GM23248 (cell line): ENCODE results near the gene TMEM204. TPM values are rescaled to one million over a fixed set of nuclear protein-coding genes. Genes with fewer than 3 reads are reported as not detected.

Source experiments
- DNase-seq: peaks from one replicate; pipeline ENCODE4 v3.0.0-alpha.2; 2015
- H2AFZ ChIP-seq: fragments of 200-600 bp; sonication (generic); 2 replicates; pipeline ENCODE4 v1.6.1; 2016; ENCODE audit warnings: antibody characterized with exemption
- H3F3A ChIP-seq: fragments of 200-600 bp; sonication (generic); 2 replicates; pipeline ENCODE4 v1.6.1; 2016; ENCODE audit warnings: mild to moderate bottlenecking, antibody characterized with exemption, mixed run types; ENCODE audit not compliant: insufficient read depth
- H3K27ac ChIP-seq: fragments of 200-600 bp; sonication (generic); 2 replicates; pipeline ENCODE4 v1.5.1; 2016; ENCODE audit warnings: mild to moderate bottlenecking
- H3K27me3 ChIP-seq: fragments of 200-600 bp; sonication (generic); replicated peaks from 2 replicates; pipeline ENCODE4 v1.6.1; 2016; ENCODE audit warnings: mild to moderate bottlenecking; ENCODE audit not compliant: insufficient read depth
- H3K36me3 ChIP-seq: fragments of 200-600 bp; sonication (generic); 2 replicates; pipeline ENCODE4 v1.6.1; 2016; ENCODE audit warnings: low read depth, mild to moderate bottlenecking
- H3K4me1 ChIP-seq: fragments of 200-600 bp; sonication (generic); 2 replicates; pipeline ENCODE4 v1.6.1; 2016; ENCODE audit warnings: mild to moderate bottlenecking; ENCODE audit not compliant: insufficient read depth
- H3K4me2 ChIP-seq: fragments of 200-600 bp; sonication (generic); one replicate; pipeline ENCODE4 v1.6.1; 2016; ENCODE audit warnings: mild to moderate bottlenecking; ENCODE audit not compliant: unreplicated experiment
- H3K4me3 ChIP-seq: fragments of 200-600 bp; sonication (generic); 2 replicates; pipeline ENCODE4 v1.5.1; 2016; ENCODE audit warnings: mild to moderate bottlenecking
- H3K79me2 ChIP-seq: fragments of 200-600 bp; sonication (generic); 2 replicates; pipeline ENCODE4 v1.6.1; 2016; ENCODE audit warnings: mild to moderate bottlenecking; ENCODE audit not compliant: insufficient read depth
- H3K9ac ChIP-seq: fragments of 200-600 bp; sonication (generic); 2 replicates; pipeline ENCODE4 v1.6.1; 2016; ENCODE audit warnings: mild to moderate bottlenecking
- H3K9me2 ChIP-seq: fragments of 200-600 bp; sonication (generic); 2 replicates; pipeline ENCODE4 v1.6.1; 2016; ENCODE audit warnings: mixed run types, mild to moderate bottlenecking, moderate library complexity; ENCODE audit not compliant: insufficient read depth
- H3K9me3 ChIP-seq: fragments of 200-600 bp; sonication (generic); one replicate; pipeline ENCODE4 v1.6.1; 2017; ENCODE audit warnings: low read depth
- H4K20me1 ChIP-seq: fragments of 200-600 bp; sonication (generic); 2 replicates; pipeline ENCODE4 v1.6.0; 2016; ENCODE audit not compliant: insufficient read depth
- EZH2 ChIP-seq: fragments of 200-600 bp; sonication (generic); IDR thresholded peaks from 2 replicates; pipeline ENCODE4 v1.6.1; 2018; ENCODE audit warnings: antibody characterized with exemption, mild to moderate bottlenecking; ENCODE audit not compliant: insufficient read depth, poor library complexity, severe bottlenecking
- EZH2phosphoT487 ChIP-seq: fragments of 200-600 bp; sonication (generic); IDR thresholded peaks from 2 replicates; pipeline ENCODE4 v1.6.1; 2018; ENCODE audit warnings: antibody characterized with exemption, moderate library complexity, mild to moderate bottlenecking, low read depth; ENCODE audit not compliant: insufficient read depth
- WGBS, 2 experiments: methylation state at CpG; one replicate each; pipeline ENCODE4 v1.1.6; 2015 to 2017; ENCODE audit warnings: low lambda C conversion rate in 2 of 2, low coverage in 1 of 2; ENCODE audit errors: missing lambda C conversion rate in 2 of 2; 5-methylcytosine and 5-hydroxymethylcytosine counted together
- in situ Hi-C: fragments of 300-500 bp; cut with MboI; formaldehyde crosslinking; loops from 2 replicates; pipeline ENCODE4 v1.15.0; 2020
- polyA plus RNA-seq: library from polyadenylated mRNA; unstranded; fragments of >200 nt; fragmentation: Nextera tagmentation; extraction: Ambion mirVana; gene quantifications from 2 replicates; pipeline ENCODE4 v1.2.1, GENCODE V29; 2016
- total RNA-seq: library from RNA; depleted of rRNA; stranded (reverse); fragments of >200 nt; shearing (Covaris generic); gene quantifications from 2 replicates; pipeline ENCODE4 v1.2.3, GENCODE V29; 2014

The TMEM204 gene
- total and polyA plus RNA-seq, 2 experiments from 2014 or later: 26.0 to 40.0 TPM

GRCh38 chr16:1531638-1531910 is 1.9 kb upstream of the TMEM204 start:
- Histone ChIP-seq H3K36me3 (no peaks in the 10 kb centered on the region), H3K79me2 (peaks cover 28% of the 10 kb centered on the region), H3K9me3 (no peaks in the 10 kb centered on the region), H2AFZ (no peak overlapping the region), H3K4me2 (peak overlapping the region; percentile 52), H3K4me3 (no peak overlapping the region), H4K20me1 (no peaks in the 10 kb centered on the region), H3F3A (peaks cover 14% of the 10 kb centered on the region), H3K27me3 (no peaks in the 10 kb centered on the region), H3K9ac (peak overlapping the region; percentile 52; the same call in 1 of the 2 replicates), H3K4me1 (peaks cover 39% of the 10 kb centered on the region), H3K9me2 (no peaks in the 10 kb centered on the region), H3K27ac (peak overlapping the region; percentile 71; the same call in 1 of the 2 replicates)
- 58 to 62% methylated on average over 14 of the region's 14 CpGs for WGBS, 2 experiments
- peak; percentile 25 for DNase-seq
- TF ChIP-seq EZH2 (no peak), EZH2phosphoT487 (no peak)
- in situ Hi-C loops: no loop called here

DNA sequence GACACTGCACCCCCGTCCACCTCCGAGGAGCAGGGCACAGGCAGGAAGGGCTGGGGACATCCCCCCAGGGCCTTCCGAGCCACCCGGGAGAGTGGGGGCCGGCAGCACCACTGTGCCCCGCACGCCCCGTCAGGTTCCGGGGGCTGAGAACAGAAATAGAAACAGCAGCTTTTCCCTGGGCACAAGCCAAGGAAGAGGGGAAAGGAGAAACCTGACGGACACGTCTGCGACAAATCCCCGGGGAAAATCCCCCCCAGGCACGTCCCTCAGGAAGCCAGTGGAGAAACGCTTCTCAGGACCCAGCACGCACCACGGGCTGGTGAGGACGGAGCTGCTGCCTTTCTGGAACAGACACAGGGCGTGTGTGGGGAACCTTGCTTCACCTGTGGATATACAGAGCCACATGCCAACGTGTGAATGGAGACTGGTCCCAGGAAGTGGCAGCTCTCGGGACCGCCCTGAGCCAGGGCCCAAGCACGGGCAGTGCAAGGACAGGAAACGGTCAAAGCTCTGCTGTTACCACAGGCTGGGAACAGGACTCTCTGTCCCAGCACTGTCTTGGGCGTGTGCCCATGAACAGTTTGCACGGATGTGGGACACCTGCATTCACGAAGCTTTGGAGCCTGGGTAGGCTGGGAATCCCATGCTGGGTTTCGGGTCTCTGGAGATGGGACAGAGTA is 1.2 kb upstream of the TMEM204 start:
- peak overlapping the region; percentile 88; the same call in 1 of the 2 replicates for H3K9ac ChIP-seq
- no peaks in the 10 kb centered on the region for H3K36me3 ChIP-seq
- H3K4me3 ChIP-seq: no peak overlapping the region
- H3K4me1 ChIP-seq: peaks cover 39% of the 10 kb centered on the region
- H3F3A ChIP-seq: peaks cover 14% of the 10 kb centered on the region
- H3K9me3 ChIP-seq: no peaks in the 10 kb centered on the region
- no peak overlapping the region for H3K4me2 ChIP-seq
- in situ Hi-C loops: no loop called here
- no peaks in the 10 kb centered on the region; the same call in 1 of the 2 replicates for H4K20me1 ChIP-seq
- no peaks in the 10 kb centered on the region for H3K9me2 ChIP-seq
- no peak overlapping the region for H2AFZ ChIP-seq
- DNase-seq: peak; percentile 58
- peaks cover 34% of the 10 kb centered on the region for H3K79me2 ChIP-seq
- 41 to 46% methylated on average over 24 to 28 of the region's 28 CpGs for WGBS, 2 experiments
- TF ChIP-seq EZH2phosphoT487 (no peak), EZH2 (no peak)
- H3K27ac ChIP-seq: peak overlapping the region; percentile 78
- H3K27me3 ChIP-seq: no peaks in the 10 kb centered on the region

GRCh38 chr16:1532771-1533170 is 695 bp upstream of the TMEM204 start:
- H3K4me3 ChIP-seq: no peak overlapping the region
- in situ Hi-C loops: no loop called here

GRCh38 chr16:1534021-1535020 is 855 bp downstream of the TMEM204 start:
- TF ChIP-seq EZH2phosphoT487 (no peak), EZH2 (no peak)
- Histone ChIP-seq H3K4me2 (peak overlapping the region; percentile 91), H3K4me3 (peak overlapping the region; percentile 77), H3K9me3 (no peaks in the 10 kb centered on the region), H3K27me3 (no peaks in the 10 kb centered on the region), H3K4me1 (peaks cover 39% of the 10 kb centered on the region), H4K20me1 (no peaks in the 10 kb centered on the region; the same call in 1 of the 2 replicates), H3K27ac (peak overlapping the region; percentile 78), H2AFZ (peak overlapping the region; percentile 25; the same call in 1 of the 2 replicates), H3K79me2 (peaks cover 55% of the 10 kb centered on the region), H3K36me3 (no peaks in the 10 kb centered on the region), H3K9ac (peak overlapping the region; percentile 88), H3K9me2 (no peaks in the 10 kb centered on the region), H3F3A (peaks cover 14% of the 10 kb centered on the region)
- peak; percentile 74 for DNase-seq
- in situ Hi-C loops: no loop called here
- WGBS, 2 experiments: 3 to 4% methylated on average over 56 to 57 of the region's 57 CpGs

More at GRCh38 chr16:1532771-1533170, 695 bp upstream of the TMEM204 start:
- H3K27me3 ChIP-seq: no peaks in the 10 kb centered on the region
- H3K9me2 ChIP-seq: no peaks in the 10 kb centered on the region
- DNase-seq: peak; percentile 19
- H3F3A ChIP-seq: peaks cover 14% of the 10 kb centered on the region
- peak overlapping the region; percentile 25; the same call in 1 of the 2 replicates for H2AFZ ChIP-seq
- H3K4me1 ChIP-seq: peaks cover 39% of the 10 kb centered on the region
- WGBS, 2 experiments: 39 to 41% methylated on average over 10 of the region's 10 CpGs
- H3K79me2 ChIP-seq: peaks cover 40% of the 10 kb centered on the region
- peak overlapping the region; percentile 78 for H3K27ac ChIP-seq
- TF ChIP-seq EZH2 (no peak), EZH2phosphoT487 (no peak)
- no peaks in the 10 kb centered on the region for H3K9me3 ChIP-seq
- no peaks in the 10 kb centered on the region; the same call in 1 of the 2 replicates for H4K20me1 ChIP-seq
- no peaks in the 10 kb centered on the region for H3K36me3 ChIP-seq
- peak overlapping the region; percentile 88 for H3K9ac ChIP-seq
- peak overlapping the region; percentile 91 for H3K4me2 ChIP-seq
